Breast epithelium (tissue), 4 donors: ENCODE results near the gene METTL18. TPM values are rescaled to one million over a fixed set of nuclear protein-coding genes. Genes with fewer than 3 reads are reported as not detected.

Experiments used
- DNase-seq, 2 donors: peaks; one replicate each; pipeline ENCODE4 v3.0.0-alpha.2; 2019; ENCODE audit warnings: low spot score in 2 of 2
- H3K27ac ChIP-seq, 2 donors: fragments of 200-600 bp; sonication (generic) in 1 of 2; one replicate each; pipeline ENCODE4 v1.5.1; 2016 to 2019; ENCODE audit warnings: mild to moderate bottlenecking in 1 of 2
- H3K27me3 ChIP-seq, 2 donors: fragments of 200-600 bp; sonication (generic) in 1 of 2; one replicate each; pipeline versions ENCODE4 v1.5.1 to v1.6.0; 2017 to 2019; ENCODE audit warnings: control low read depth in 1 of 2, mild to moderate bottlenecking in 1 of 2
- H3K36me3 ChIP-seq: fragments of 200-600 bp; one replicate; pipeline ENCODE4 v1.5.1; 2019
- H3K4me1 ChIP-seq, 2 donors: fragments of 200-600 bp; sonication (generic); one replicate each; pipeline ENCODE4 v1.5.1; 2016 to 2019; ENCODE audit warnings: control low read depth in 1 of 2
- H3K4me3 ChIP-seq, 3 donors: fragments of 200-600 bp; sonication (generic); 1 replicate in 2 of 3; 2 replicates in 1 of 3; pipeline ENCODE4 v1.5.1; 2016 to 2019; ENCODE audit warnings: mild to moderate bottlenecking in 3 of 3, moderate library complexity in 2 of 3
- H3K9me3 ChIP-seq, 2 donors: fragments of 200-600 bp; sonication (generic) in 1 of 2; one replicate each; pipeline ENCODE4 v1.5.1; 2016 to 2019; ENCODE audit warnings: control low read depth in 1 of 2
- CTCF ChIP-seq, 3 donors: fragments of 450-650 bp; IDR thresholded peaks; one replicate each; pipeline ENCODE4 v1.5.1; 2016 to 2017; ENCODE audit warnings: antibody characterized with exemption in 3 of 3, mild to moderate bottlenecking in 3 of 3, moderate library complexity in 3 of 3
- POLR2A ChIP-seq: fragments of 450-650 bp; IDR thresholded peaks from one replicate; pipeline ENCODE4 v1.6.1; 2016; ENCODE audit warnings: antibody characterized with exemption, mild to moderate bottlenecking, moderate library complexity
- POLR2AphosphoS5 ChIP-seq, 3 donors: sonication (generic); formaldehyde crosslinking; IDR thresholded peaks; one replicate each; pipeline ENCODE4 v1.6.1; 2017; ENCODE audit warnings: antibody characterized with exemption in 3 of 3
- intact Hi-C: fragments of 100-400 bp; cut with DNase I; formaldehyde crosslinking; loops from one replicate; pipeline ENCODE4 v1.15.1; 2023; ENCODE audit warnings: low total_unique reads
- total RNA-seq, 3 donors: library from RNA; depleted of rRNA; stranded (reverse); fragments of >200 nt; gene quantifications; one replicate each; pipeline ENCODE4 v1.1.0, GENCODE V29; 2016

METTL18 gene
- total RNA-seq, 3 donors from 2014 or later: 4.3 to 6.9 (median 6.1) TPM

- Histone ChIP-seq H3K36me3 (no peaks in the 10 kb centered on the region), H3K27ac (no peak overlapping the region), H3K9me3 (no peaks in the 10 kb centered on the region), H3K4me3 (no peak overlapping the region), H3K4me1 (no peaks in the 10 kb centered on the region), H3K27me3 (no peaks in the 10 kb centered on the region)
- DNase-seq: no peak
- intact Hi-C loops: no loop called here
- TF ChIP-seq POLR2A (no peak), POLR2AphosphoS5 (IDR thresholded peaks at IDR 0.05) (no peak), CTCF (IDR thresholded peaks at IDR 0.05) (no peak)
Observed at GRCh38 chr1:169788402-169788801, 6.3 kb downstream of the METTL18 start.

GRCh38 chr1:169786974-169787373 is 7.7 kb downstream of the METTL18 start:
- DNase-seq: no peak
- intact Hi-C loops: no loop called here
- Histone ChIP-seq H3K27me3 (no peaks in the 10 kb centered on the region), H3K9me3 (no peaks in the 10 kb centered on the region), H3K36me3 (no peaks in the 10 kb centered on the region), H3K4me3 (no peak overlapping the region), H3K4me1 (no peaks in the 10 kb centered on the region), H3K27ac (no peak overlapping the region)
- TF ChIP-seq POLR2AphosphoS5 (IDR thresholded peaks at IDR 0.05) (no peak), POLR2A (no peak), CTCF (IDR thresholded peaks at IDR 0.05) (no peak)

- Histone ChIP-seq H3K4me3 (no peak overlapping the region), H3K9me3 (no peaks in the 10 kb centered on the region), H3K36me3 (no peaks in the 10 kb centered on the region), H3K27ac (no peak overlapping the region), H3K4me1 (no peaks in the 10 kb centered on the region), H3K27me3 (no peaks in the 10 kb centered on the region)
- intact Hi-C loops: no loop called here
- no peak for DNase-seq
- TF ChIP-seq POLR2AphosphoS5 (IDR thresholded peaks at IDR 0.05) (no peak), CTCF (IDR thresholded peaks at IDR 0.05) (no peak), POLR2A (no peak)
Observed at GRCh38 chr1:169785267-169785666, 9.4 kb downstream of the METTL18 start.

DNA sequence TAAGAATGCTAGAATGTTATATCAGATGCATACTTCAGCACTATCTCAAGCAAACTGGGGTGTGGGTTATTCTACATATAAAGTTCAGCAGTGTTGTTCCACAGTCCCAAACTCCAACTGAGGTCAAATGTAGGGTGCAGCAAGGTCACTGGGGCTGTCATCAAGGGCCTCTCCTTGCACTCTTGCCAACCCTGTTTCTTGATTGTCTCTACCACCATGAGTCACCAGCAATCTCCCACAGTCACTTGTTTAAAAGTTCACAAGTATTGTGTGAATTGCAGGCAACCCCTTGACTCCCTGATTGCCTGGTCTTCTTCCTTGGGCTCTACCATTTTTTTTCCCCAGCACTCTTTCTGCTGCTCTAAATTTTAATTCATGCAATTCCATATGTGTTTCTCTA is 10.6 kb downstream of the METTL18 start:
- H3K27me3 ChIP-seq: no peaks in the 10 kb centered on the region
- H3K4me1 ChIP-seq: no peaks in the 10 kb centered on the region
- H3K4me3 ChIP-seq: no peak overlapping the region
- TF ChIP-seq POLR2AphosphoS5 (IDR thresholded peaks at IDR 0.05) (no peak), CTCF (IDR thresholded peaks at IDR 0.05) (no peak), POLR2A (no peak)
- H3K27ac ChIP-seq: no peak overlapping the region
- no peaks in the 10 kb centered on the region for H3K9me3 ChIP-seq
- no peaks in the 10 kb centered on the region for H3K36me3 ChIP-seq
- DNase-seq: no peak
- intact Hi-C loops: no loop called here

DNA sequence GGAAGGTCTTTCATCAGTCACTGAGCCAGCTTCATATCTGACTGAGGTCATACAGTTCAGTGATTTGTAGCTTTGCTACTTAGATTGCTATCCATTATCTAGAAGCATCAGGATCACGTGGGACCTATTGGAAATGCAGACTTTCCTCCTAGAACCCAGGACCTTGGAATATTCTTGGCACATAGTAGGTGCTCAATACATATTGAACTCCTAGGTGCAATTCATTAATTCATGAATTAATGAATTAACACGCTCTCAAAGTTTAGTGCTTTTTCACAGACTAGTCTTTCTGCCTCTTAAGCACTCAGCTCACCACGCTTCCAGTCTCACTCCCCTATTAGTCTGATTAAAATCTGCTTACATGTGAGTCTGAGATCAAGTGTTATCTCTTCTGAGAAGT is 12.1 kb downstream of the METTL18 start:
- H3K27ac ChIP-seq: no peak overlapping the region
- no peaks in the 10 kb centered on the region for H3K36me3 ChIP-seq
- no peak for DNase-seq
- intact Hi-C loops: no loop called here
- H3K27me3 ChIP-seq: no peaks in the 10 kb centered on the region
- no peaks in the 10 kb centered on the region for H3K9me3 ChIP-seq
- no peak for TF ChIP-seq POLR2AphosphoS5 (IDR thresholded peaks at IDR 0.05)
- no peak for TF ChIP-seq CTCF (IDR thresholded peaks at IDR 0.05)
- TF ChIP-seq POLR2A: no peak
- H3K4me1 ChIP-seq: no peaks in the 10 kb centered on the region
- H3K4me3 ChIP-seq: no peak overlapping the region
